ENCODE results near the gene YAF2.

Gene YAF2

DNA sequence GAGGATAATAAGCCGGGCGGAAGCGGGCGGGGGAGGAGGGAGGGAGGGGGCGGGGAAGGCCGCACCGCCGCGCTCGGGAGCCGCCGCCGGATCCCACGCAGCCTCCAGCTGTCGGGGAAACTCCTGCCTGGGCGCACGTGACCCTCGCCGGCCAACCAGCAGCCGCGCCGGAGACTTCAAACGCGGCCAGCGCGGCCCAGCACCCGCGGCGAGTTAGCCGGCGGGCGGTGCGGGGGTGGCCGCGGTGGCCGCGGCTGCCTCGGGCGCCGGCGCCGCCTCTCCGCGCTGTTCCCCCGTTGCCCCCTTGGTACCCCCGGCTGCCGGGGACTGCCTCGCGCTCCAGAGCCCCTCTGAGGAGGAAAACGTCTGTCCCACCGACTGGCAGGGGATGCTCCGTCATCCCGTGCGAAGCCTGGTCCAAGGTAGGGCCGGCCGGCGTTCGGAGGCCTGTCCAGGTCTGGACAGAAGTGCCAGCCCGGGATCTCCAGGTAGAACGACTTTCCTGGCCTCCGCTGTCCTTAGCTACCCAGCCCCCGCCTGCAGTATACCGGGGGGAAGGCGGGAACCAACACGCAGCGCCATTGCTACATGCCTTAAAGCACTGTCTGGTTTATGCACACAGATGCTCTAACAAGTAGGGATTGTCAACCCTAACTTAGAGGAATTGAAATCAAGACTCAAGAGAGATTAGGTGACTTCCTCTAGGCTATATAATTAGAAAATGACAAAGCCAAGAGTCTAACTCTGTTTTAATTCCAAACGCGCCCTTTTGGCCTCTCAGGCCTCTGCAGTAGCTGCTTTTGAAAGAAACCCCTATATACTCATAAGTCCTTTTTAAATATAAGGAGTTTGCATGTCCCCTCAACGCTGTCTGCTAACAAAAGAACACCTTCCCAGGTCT is at the start of gene YAF2:
Gene YAF2, minus strand, starts transcription at position 9 of the 901 bp plus-strand sequence. CDS start 68 bp downstream, outside the sequence.
- DNase-seq (ENCODE audit: low read depth in 2 of 2) = peak; percentile 70 to 77

DNA sequence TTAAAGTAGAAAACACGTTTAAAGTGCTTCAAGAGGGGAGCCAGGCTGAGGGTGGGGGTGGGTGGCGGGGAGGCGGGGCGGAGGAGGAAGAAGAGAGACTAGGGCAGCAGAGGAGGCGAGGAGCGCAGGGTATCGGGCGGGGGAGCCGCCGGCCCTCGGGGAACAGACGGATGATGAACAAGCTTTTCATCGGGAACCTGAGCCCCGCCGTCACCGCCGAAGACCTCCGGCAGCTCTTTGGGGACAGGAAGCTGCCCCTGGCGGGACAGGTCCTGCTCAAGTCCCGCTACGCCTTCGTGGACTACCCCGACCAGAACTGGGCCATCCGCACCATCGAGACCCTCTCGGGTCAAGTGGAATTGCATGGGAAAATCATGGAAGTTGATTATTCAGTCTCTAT is 48.7 kb upstream of the YAF2 start:
- DNase-seq (ENCODE audit: low read depth in 2 of 2) = no peak

- no peak for DNase-seq (ENCODE audit: low read depth in 2 of 2)
These were observed 47.4 kb upstream of the YAF2 start for GRCh38 chr12:42285431-42285830.

DNA sequence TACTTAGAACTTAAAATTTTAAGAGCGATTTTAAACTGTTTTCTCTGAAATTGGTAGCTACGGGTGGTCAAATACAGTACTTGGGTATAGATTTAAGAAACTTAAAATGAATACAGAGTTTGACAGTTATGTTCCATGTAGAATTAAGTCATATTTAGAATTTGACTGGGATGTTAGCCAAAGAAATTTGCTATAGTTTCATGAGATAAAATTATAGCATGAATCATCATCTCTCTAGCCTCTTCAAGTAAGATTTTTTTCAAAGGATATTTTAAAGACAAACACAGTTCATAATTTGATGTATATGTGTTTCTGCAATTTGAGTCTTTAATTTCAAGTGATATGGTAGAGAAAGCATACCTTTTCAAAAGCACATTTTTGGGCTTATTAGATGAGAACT is 46.8 kb upstream of the YAF2 start:
- DNase-seq (ENCODE audit: low read depth in 2 of 2) = no peak

DNA sequence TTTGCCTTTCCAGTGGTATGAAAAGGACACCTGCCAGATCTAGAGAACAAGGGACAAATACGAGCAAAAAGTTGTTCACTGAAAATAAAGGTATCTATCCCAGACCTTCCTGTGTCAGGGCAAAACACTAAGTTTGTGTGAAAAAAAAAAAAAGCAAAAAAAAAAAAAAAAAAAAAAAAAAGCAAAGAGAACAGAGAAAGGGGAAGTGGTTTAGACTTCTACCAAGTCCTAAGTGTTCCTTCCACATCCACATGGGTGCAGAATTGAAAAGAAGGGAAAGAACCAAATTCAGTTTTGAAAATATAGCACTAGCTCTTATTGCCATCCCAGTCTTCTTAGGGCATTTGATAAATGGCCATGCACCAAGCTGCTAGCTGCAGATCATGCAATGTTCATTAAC is 46.1 kb upstream of the YAF2 start:
- DNase-seq (ENCODE audit: low read depth in 2 of 2) = no peak

DNA sequence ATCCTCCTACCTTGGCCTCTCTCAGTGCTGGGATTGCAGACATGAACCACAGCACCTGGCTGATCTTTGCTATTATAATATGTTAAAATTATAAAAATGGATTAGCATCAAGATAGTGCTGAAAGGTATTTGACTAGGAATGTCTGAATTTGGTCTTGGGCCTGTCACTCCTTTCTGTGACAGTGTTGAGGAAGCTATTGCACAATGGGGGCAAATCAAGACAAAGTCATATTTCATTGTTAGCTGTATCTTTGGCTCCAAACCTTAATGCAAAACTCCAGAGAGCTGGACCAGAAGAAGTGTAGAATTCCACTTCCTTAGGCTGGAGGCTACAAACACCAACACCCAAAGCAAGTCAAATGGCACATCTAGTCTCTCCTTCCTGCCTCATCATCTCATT is 45.7 kb upstream of the YAF2 start:
- DNase-seq (ENCODE audit: low read depth in 2 of 2) = no peak

DNA sequence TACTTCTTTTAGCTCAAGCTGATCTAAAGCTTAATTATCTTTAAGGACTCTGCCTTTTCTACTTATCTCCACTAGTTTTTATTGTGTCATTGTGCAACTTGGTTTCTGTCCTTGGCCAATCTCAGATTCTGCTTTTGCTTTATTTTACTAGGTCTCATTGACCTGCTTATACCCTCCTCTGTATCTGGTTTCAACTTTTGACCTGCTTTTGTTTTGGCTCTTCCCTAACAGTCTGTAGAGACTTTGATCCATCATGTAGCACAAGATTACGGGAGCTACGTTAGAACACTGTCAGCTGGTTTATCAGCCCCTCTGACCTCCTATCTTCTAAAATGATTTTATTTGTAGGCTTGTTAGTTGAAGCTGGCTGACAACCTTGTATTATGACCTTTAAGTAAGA is 44.2 kb upstream of the YAF2 start:
- DNase-seq (ENCODE audit: low read depth in 2 of 2) = no peak

DNA sequence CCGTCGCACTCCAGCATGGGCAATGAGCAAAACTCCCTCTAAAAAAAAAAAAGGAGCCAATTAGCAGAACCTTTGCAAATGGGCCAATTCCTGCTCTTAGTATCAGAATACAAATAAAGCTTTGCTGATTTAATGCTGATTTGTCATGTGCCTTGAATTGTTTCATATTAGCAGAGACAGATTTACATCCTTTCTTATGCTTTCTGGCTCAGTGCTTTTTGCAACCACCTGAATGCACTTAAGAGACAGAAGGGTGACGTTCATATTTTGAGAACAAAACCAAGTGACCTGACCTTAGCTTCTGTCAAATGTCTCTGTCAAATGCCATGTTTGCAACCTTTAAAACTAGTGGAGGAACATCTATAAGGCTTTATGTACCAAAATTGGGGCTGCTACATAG is 43.8 kb upstream of the YAF2 start:
- no peak for DNase-seq (ENCODE audit: low read depth in 2 of 2)

DNA sequence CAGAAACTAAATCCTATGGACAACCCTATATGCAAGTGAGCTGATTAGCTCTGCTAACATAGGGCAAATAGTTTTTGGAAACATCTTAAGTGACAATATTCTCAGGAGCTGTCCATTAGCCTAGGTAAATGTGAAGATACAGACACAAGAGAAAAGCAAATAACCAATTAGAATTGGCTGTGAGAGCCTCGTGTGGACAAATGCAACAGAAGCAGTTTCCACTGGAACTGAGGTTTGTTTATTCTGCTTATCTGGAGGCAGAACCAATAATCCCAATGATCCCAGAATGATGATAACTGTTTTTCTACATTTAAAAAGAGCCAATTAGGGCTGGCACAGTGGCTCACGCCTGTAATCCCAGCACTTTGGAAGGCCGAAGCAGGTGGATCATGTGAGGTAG is 43.2 kb upstream of the YAF2 start:
- no peak for DNase-seq (ENCODE audit: low read depth in 2 of 2)

- DNase-seq (ENCODE audit: low read depth in 2 of 2) = no peak
These were observed 40.1 kb upstream of the YAF2 start for GRCh38 chr12:42278128-42278510.

- no peak for DNase-seq (ENCODE audit: low read depth in 2 of 2)
These were observed 39.5 kb upstream of the YAF2 start for GRCh38 chr12:42277396-42278127.

DNA sequence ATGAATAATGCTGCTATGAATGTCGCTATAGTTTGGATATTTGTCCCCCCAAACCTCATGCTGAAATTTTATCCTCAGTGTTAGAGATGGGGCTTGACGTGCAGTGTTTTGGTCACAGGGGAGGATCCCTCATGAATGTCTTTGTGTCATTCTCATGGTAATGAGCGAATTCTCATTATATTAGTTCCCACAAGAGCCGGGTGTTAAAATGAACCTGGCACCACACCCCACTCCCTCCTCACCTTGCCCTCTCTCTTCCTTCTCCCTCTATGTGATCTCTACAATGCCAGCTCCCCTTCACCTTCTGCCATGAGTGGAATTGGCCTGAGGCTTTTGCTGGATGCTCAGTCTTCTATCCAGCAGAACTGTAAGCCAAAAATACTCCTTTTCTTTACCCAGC is 37.5 kb upstream of the YAF2 start:
- no peak for DNase-seq (ENCODE audit: low read depth in 2 of 2)

DNA sequence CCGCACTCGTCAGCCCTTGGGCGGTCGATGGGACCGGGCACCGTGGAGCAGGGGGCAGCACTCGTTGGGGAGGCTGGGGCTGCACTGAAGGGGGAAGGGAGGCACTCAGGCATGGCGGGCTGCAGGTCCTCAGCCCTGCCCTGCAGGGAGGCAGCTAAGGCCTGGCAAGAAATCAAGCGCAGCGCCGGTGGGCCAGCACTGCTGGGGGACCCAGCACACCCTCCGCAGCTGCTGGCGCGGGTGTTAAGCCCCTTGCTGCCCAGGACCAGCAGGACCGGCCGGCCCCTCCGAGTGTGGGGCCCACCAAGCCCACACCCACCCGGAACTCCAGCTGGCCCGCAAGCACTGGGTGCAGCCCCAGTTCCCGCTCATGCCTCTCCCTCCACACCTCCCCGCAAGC is 35.7 kb upstream of the YAF2 start:
- DNase-seq (ENCODE audit: low read depth in 2 of 2) = no peak

DNA sequence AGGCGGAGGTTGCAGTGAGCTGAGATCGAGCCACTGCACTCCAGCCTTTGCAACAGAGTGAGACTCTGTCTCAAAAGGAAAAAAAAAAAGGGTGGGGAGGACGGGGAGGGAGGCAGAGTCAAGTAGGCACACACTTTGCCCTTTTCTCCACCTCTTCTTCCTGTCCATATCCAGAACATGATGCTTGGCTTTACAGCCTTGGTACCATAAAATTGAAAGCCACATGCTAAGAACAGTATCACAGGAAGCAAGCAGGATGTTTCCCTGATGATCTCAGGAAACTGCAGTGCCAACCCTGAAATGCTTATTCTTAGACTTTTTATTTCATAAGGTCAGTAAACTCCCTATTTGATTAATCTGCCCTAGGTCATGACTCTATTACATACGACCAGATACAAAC is 32.5 kb upstream of the YAF2 start:
- DNase-seq (ENCODE audit: low read depth in 2 of 2) = no peak

DNA sequence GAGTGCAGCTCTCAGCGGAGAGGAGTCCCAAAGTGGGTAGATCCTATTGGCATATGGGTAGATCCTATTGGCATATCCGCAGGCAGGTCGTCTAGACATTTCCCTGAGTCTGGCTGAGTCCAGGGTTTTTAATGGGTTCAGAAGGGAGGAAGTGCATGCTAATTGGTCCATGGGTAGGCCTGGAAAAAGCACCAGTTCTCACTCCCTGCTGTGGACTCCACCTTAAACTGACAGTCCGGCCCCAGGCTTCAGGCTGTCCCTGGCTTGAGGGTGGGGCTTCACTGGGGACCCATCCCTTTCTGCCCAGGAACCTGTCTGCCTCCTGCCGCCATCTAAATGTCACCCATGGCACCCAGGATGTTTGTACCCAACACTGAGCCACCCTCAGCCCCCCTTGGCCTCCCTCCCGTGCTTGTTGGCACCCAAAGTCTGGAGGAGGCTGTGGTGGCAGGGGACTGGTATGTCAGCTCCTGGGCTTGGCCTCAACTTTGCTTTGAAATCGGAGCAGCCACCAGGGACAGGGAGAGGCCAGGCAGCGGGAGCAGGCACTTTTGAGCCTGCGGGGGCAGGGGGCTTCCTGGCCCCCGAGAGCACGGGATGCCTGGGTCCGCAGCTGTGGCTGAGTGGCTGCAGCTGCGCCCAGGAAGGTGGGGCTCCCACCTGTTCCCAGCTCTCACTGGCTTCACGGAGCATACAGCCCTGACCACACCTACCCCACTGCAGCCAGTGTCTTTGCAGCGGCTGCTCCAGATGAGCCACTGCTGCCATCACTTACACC is 29.6 kb upstream of the YAF2 start:
- no peak for DNase-seq (ENCODE audit: low read depth in 2 of 2)

DNA sequence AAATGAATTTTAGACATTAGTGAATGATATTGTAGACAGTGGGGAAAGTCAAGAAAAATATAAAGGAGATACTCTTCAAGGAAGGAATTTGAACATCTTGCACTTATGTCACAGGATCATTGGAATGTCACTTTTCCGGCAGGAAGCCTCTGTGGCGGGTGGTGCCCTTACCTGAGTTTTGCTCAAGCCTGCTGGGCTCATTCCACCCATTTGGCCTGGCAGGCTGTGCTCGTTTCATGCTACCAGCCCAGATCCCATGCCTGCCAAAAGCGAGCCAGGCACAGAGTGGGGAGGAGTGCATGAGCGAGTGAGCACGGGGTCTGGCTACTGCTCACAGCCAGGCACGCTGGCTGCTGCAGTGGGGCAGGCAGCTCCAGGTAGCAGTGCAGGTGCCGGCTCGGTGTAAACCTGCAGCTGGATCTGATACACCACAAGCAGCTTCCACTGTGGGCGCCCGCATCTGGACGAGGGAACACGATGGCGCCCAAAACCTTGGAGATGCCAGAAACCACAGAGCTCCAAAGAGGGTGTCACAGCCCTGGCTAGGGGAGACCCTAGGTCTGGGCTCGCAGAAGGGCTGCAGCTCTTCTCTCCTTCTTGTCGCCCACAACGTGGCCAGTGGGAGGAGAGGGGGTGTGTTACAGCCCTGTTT is 28.7 kb upstream of the YAF2 start:
- DNase-seq (ENCODE audit: low read depth in 2 of 2) = no peak

- no peak for DNase-seq (ENCODE audit: low read depth in 2 of 2)
These were observed 24.2 kb upstream of the YAF2 start for GRCh38 chr12:42262271-42262670.

GRCh38 chr12:42261708-42262107 is 23.7 kb upstream of the YAF2 start:
- no peak for DNase-seq (ENCODE audit: low read depth in 2 of 2)

DNA sequence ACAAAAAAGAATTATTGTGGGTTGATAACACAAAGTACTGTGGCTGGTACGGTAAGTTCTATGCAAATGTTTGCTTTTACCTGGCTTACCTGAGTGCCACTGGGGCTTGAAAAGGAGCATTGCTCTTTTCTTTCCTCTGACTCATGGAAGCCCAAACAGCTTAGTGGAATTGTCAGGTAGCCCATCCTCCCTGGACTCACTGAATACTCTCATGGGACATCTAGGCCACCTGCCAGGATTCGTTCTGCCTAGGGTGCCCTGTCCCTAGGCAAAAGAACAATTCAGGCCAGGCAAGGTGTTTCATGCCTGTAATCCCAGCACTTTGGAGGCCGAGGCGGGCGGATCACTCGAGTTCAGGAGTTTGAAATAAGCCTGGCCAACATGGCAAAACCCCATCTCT is 22.5 kb upstream of the YAF2 start:
- DNase-seq (ENCODE audit: low read depth in 2 of 2) = no peak

- DNase-seq (ENCODE audit: low read depth in 2 of 2) = no peak
These were observed 21.7 kb upstream of the YAF2 start for GRCh38 chr12:42259699-42260098.

- DNase-seq (ENCODE audit: low read depth in 2 of 2) = no peak
These were observed 17.8 kb upstream of the YAF2 start for GRCh38 chr12:42255866-42256261.
